DMS114 treated with DMSO at 0.1 percent for 48 hours (cell line): ENCODE measurements around the gene PIKFYVE.
A peak's percentile ranks its signal among the peaks of the same experiment; 100 is the strongest.
"Not testable (repeated sequence)": the region's sequence is repeated elsewhere in the genome, so short reads cannot be mapped to it uniquely, and the experiment has no call there.

Experiments
- DNase-seq: peaks from one replicate; lab custom pipeline; 2025; ENCODE audit not compliant: unreplicated experiment; lab: John Stamatoyannopoulos, UW

PIKFYVE gene

DNA sequence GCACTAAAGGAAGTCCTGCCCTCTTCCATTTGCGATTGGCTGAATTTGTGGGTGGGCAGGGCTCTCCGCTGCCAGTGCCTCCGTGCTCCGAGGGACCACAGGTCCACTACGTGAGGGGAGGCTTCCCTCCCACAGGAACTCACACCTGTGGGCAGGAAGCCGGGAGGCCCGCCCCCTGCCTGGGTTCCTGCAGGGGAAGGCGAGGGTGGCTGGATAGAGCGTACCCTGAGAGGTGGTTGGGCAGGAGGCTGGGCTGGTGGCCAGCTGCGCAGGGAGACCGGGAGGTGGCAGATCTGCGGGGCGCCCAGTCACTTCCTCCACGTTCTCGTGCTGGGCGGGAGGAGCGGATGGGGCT, 93.6 kb downstream of the PIKFYVE start:
- DNase-seq = no peak

DNA sequence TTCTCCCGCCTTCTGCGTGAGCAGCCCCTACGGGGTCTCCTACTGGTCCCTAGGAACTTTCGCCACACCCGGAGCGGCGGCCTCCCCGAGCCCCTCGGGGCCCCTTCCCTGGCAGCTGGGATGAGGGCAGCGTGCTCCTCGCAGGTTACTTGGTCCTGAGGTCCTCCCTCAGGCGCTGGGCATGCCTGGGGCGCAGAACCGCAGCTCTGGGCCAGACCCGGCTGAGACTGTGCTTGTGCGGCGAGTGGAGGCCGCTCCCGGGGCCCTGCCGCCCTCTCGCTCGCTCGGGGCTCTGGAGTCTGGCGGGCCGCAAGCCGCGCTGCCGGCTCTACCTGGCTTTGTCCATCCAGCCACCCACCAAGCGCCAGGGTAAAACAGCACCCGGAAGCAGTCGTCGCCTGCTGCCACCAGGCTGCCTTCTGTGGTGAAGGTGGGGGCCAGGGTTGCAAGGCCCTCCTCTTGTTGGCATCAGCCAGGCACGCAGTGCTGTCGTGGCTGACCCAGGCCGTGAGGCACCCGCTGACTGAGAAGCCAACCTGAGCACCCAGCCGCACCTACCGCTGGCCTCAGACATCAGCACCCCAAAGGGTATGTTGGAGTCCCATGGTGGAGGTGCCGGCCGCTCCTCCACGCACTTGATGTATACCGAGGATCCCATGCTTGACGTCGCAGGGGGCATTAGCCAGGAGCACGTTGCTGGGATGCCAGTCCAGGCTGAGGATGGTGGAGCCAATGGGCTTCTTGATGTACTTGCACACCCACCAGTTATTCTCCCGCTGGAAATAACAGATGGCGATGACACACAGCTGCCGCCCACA, 94.4 kb downstream of the PIKFYVE start:
- no peak for DNase-seq

DNA sequence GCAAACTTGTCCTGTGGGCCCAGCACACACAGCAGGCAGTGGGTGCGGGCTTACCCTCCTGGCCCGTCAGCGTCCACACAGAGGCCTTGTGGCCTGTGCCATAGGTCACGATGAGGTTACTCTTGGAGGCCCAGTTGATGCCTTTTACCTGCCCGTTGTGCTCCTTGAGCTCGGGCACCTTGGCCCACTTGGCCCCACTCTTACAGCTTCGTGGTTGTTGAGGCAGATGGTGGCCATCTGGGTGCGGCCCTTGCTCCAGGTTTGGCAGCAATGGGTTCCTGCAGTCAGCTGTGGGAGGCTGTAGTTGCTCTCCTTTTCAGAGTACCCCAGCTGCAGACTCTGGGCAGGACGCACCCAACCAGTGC, 95.0 kb downstream of the PIKFYVE start:
- DNase-seq = no peak

DNA sequence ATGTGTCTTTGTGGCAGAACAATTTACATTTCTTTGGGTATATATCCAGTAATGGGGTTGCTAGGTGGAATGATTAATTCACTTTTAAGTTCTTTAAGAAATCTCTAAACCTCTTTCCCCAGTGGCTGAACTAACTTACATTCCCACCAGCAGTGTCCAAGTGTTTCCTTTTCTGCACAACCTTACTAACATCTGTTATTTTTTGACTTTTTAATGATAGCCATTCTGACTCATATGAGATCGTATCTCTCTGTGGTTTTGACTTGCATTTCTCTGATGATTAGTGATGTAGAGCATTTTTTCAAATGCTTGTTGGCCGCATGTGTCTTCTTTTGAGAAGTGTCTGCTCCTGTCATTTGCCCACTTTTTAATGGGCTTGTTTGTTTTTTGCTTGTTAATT, 97.4 kb downstream of the PIKFYVE start:
- DNase-seq = no peak

DNA sequence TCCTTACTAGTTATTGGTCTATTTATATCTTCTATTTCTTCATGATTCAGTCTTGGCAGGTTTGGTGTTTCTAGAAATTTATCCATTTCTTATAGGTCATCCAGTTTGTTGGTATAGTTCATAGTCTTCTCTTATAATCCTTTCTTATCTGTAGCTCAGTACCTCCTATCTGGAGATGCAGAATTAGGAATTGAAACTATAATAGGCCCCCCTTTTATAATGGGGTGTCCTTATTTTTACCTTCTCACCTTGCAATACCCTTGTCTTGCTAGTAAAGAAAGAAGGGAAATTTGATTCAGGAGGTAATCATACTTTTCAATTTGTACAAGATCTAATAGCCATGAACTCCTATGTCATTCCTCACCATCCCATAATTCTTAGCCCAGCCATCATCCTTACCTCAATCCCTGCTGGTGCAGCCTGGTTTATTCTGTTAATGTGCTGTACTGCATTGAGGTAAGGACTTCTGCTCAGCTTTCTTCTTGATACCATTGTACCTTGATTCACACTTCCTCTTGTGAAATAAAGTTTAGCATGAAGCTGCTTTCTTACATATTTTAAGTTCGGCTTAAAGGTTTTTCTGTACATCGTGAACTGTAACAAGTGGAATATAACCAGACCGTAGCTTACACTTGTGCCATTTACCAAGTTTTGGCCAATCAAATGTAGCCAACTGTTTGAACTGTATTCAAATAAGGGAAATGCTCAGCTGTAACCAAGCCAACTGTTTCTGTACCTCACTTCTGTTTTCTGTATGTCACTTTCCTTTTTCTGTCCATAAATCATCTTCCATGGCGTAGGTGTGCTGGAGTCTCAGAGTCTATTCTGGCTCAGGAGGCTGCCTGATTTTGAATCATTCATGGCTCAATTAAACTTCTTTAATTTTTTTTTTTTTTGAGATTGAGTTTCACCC, 100.4 kb downstream of the PIKFYVE start:
- no peak for DNase-seq

DNA sequence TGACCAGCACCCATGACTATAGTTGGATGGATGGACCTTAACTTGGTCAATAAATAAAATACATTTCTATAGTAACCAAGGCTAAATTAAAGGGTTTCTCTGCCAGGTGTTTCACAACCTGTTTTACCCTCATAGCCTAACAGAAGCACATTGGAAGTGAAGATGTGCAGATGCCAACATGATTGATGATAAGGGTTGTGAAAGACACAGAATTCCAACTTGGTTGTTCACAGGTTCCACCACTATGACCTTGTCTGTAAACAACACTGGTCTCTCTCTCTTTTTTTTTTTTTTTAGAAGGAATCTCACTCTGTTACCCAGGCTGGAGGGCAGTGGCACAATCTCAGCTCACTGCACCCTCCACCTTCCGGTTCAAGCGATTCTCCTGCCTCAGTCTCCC, 103.0 kb downstream of the PIKFYVE start:
- no peak for DNase-seq

- DNase-seq = no peak
Observed at GRCh38 chr2:208370881-208371633, 105.0 kb downstream of the PIKFYVE start.

- no peak for DNase-seq
Observed at GRCh38 chr2:208371634-208371935, 105.5 kb downstream of the PIKFYVE start.

GRCh38 chr2:208373460-208374089, 107.5 kb downstream of the PIKFYVE start:
- DNase-seq = peak; percentile 67

DNA sequence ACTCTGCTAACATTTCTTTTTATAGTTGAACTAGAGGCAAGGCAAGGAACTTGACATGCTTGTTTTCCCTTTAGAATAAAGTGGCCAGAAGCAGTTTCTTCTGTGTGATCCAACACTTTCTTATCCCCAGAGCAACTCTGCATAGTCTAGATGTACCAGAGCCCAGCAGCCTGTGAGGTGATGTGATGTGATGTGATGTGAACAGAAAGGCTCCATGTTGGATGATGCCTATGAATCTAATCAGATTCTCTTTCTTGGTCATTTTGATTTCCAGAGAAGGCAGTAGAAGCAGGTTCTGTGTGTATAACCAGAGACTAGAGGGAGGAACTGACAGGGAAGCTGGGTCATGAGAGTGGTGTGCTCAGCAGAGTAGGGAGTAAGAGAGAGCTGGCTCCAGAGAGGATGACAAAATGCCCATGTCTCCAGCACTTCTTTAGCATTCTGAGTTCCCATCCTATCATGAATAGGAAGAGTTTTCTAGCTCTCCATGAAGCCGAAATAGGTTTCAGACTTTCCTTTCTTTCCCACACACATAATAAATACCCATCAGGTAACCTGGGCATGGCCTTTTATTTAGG, 109.5 kb downstream of the PIKFYVE start:
- DNase-seq = no peak

DNA sequence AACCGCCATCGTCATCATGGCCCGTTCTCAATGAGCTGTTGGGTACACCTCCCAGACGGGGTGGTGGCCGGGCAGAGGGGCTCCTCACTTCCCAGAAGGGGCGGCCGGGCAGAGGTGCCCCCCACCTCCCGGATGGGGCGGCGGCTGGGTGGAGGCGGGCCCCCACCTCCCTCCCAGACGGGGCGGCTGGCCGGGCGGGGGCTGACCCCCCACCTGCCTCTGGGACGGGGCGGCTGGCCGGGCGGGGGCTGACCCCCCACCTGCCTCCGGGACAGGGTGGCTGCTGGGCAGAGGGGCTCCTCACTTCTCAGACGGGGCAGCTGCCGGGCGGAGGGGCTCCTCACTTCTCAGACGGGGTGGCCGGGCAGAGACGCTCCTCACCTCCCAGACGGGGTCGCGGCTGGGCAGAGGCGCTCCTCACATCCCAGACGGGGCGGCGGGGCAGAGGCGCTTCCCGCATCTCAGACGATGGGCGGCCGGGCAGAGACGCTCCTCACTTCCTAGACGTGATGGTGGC, 111.3 kb downstream of the PIKFYVE start:
- not testable (repeated sequence) for DNase-seq

DNA sequence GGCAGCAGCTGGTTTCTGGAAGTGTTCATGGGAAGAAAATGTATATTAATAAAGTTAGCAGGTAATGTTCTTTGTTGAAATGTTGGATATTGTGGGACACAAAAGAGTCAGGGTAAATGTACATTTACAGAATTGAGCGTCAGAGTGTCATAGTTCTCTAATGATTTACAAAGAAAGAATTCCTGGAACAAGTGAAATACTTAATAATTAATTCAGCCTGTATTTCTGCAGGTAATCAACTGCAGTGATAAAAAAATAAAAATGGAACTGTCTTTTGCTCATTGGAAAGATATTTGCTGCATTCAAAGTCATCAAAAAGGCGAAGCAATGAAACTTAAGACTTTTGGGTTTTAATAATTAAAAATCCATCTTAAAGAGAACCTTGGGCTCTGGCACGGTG, 113.1 kb downstream of the PIKFYVE start:
- no peak for DNase-seq

DNA sequence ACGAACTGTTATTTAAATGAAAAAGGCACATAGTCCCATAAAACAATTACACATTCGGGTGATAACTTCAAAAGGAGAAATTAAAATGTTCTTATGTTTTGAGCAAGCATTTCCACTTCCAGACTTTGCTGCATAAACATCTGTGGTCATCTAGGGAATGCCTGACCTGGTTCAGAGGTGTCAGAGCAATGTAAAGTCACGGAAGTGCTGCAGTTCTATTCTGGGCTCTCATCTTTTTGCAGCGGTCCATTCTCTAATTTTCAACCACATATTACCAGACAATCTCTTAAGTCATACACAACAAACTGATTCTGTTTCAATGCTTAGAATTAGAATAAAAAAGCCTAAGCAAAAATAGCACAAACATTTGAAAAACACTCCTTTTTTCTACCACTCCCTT, 118.6 kb downstream of the PIKFYVE start:
- no peak for DNase-seq

- DNase-seq = no peak
Observed at GRCh38 chr2:208386541-208386940, 120.5 kb downstream of the PIKFYVE start.

DNA sequence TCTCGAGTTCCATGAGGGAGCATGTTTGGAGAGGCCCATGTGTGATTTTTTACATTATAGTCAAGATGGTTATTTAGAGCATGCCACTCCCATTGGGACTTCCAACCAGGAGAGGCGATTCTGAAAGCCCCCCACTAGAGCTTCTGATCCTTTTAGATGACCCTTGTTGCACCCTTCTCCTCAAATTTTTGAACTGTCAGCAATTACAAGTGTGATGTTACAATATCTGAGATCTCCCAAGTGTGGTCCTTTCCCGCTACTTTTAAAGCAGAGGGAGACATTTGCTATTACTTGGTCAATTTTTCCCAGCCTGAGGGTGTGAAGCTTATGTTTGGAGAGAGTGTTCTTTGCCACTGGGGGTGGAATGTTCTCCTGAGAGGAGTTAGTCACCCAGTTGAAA, 123.9 kb downstream of the PIKFYVE start:
- no peak for DNase-seq

DNA sequence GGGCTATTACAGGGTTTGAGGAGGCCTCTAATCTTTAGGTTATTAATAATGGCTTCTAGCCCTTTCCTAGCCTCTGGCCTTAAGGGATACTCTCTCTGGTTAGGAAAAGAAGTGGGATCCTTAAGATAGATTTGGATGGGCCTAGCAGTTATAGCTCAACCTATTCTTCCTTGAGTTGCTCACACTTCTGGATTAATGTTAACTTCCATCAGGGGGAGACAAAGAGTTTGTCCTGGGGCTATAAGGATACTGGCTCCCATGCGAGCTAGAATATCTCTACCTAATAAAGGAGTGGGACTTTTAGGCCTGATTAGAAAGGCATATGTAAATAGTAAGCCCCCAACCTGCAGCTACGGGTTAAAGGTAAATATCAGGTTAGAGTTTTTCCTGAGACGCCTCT, 126.2 kb downstream of the PIKFYVE start:
- DNase-seq = no peak

DNA sequence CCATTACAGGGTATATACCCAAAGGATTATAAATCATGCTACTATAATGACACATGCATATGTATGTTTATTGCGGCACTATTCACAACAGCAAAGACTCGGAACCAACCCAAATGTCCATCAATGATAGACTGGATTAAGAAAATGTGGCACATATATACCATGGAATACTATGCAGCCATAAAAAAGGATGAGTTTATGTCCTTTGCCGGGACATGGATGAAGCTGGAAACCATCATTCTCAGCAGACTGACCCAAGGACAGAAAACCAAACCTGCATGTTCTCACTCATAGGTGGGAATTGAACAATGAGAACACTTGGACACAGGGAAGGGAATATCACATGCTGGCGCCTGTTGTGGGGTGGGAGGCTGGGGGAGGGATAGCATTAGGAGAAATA, 130.7 kb downstream of the PIKFYVE start:
- not testable (repeated sequence) for DNase-seq

DNA sequence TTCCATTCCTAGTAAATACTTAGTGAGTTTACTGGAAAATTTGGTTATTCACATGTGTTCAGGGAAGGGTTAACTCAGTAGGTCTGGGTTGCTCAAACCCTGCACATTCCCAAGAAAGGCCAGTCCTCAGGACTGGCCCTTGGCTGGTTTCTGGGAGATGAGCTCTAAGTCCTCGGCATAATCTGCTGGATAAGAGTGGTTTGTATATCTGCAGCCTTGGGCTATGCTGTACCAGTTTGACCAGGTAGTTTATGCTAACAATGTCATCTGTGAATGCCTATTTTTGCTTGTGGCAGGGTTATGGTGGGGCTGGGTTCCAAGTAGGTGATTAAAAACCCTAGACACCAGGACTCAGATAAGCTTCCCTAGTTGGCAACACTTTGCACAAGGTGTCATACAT, 133.1 kb downstream of the PIKFYVE start:
- no peak for DNase-seq

- no peak for DNase-seq
Observed at GRCh38 chr2:208406474-208407451, 140.7 kb downstream of the PIKFYVE start, which contains the start of gene PTH2R. PTH2R (plus strand) TSS chr2:208406792; CDS start chr2:208407044, 252 bp downstream.
